Brain pericyte (primary cell): ENCODE measurements around the gene KRTAP9-6.
"Not testable (repeated sequence)": the region's sequence is repeated elsewhere in the genome, so short reads cannot be mapped to it uniquely, and the experiment has no call there.

ENCODE experiments used
- DNase-seq: peaks from one replicate; pipeline ENCODE4 v3.0.0-alpha.2; 2012; ENCODE audit warnings: low read depth, low spot score

The KRTAP9-6 gene, protein sequence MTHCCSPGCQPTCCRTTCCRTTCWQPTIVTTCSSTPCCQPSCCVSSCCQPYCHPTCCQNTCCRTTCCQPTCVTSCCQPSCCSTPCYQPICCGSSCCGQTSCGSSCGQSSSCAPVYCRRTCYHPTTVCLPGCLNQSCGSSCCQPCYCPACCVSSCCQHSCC

DNA sequence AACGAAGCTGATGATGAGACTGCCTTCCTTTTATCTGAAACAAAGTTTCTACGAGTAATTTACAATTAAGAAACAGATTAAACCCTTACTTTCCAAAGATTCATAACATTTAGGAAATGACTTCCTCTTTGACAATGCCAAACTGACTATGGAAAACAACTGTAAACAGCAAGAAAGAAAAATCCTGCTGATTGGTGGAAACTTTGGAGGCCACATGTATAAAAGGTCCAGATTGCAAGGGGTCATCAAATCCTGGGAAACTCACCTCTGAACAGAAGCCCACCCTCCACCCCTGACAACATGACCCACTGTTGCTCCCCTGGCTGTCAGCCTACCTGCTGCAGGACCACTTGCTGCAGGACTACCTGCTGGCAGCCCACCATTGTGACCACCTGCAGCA is at the start of gene KRTAP9-6:
Gene KRTAP9-6 (plus strand): TSS at position 301 of the 400 bp plus-strand sequence. CDS start 0 bp downstream, at position 301.
- no peak for DNase-seq

DNA sequence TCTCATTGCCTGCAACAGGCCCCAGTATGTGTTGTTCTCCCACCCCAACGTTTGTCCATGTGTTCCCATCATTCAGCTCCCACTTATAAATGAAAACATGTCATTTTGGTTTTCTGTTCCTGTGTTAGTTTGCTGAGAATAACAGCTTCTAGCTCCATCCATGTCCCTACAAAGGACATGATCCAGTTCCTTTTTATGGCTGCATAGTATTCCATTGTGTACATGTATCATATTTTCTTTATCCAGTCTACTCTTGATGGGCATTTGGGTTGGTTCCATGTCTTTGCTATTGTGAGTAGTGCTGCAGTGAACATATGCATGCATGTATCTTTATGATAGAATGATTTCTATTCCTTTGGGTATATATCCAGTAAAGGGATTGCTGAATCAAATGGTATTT is 49.5 kb upstream of the KRTAP9-6 start:
- DNase-seq: no peak

DNA sequence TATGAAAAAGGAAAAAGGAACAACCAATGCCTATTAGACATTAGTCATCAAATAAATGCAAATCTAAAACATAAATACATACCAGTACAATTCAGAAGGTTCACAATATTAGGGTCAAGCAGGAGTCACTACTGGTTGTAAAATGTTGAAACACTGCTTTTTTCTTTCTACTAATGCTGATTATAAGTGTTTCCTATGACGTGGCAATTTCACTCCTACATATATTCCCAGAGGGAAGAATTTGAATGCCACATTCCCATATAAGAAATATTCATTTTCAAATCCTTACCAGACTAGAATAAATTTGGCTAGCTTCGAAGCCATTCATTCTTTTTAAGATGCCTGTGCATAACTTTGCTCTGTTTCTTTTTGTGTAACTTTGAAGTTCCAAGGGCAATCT is 41.4 kb upstream of the KRTAP9-6 start:
- DNase-seq: no peak

DNA sequence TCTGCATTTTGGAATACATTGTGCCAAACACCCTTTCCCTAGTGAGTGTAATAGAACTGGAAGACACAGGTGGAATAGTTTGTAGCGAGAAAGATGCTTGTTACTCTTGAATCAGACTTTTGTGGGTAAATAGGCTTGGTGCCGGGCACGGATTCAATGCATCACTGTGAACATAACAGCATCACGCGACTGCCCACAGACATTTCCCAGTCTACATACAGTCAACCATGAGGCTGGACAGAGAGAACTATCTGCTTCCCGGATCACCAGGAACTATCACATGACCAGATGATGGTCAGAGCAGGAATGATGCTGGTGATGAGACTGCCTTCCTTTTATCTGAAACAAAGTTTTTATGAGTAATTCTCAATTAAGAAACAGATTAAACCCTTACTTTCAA is 39.1 kb upstream of the KRTAP9-6 start:
- DNase-seq: no peak

DNA sequence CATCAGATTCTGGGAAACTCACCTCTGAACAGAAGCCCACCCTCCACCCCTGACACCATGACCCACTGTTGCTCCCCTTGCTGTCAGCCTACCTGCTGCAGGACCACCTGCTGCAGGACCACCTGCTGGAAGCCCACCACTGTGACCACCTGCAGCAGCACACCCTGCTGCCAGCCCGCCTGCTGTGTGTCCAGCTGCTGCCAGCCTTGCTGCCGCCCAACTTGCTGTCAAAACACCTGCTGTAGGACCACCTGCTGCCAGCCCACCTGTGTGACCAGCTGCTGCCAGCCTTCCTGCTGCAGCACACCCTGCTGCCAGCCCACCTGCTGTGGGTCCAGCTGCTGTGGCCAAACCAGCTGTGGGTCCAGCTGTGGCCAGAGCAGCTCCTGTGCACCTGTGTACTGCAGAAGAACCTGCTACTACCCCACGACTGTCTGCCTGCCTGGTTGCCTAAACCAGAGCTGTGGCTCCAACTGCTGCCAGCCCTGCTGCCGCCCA is 38.5 kb upstream of the KRTAP9-6 start, which contains the start of gene KRTAP9-2:
Gene KRTAP9-2 (plus strand): TSS at position 51 of the 498 bp plus-strand sequence. CDS start 7 bp downstream, at position 58.
- not testable (repeated sequence) for DNase-seq

DNA sequence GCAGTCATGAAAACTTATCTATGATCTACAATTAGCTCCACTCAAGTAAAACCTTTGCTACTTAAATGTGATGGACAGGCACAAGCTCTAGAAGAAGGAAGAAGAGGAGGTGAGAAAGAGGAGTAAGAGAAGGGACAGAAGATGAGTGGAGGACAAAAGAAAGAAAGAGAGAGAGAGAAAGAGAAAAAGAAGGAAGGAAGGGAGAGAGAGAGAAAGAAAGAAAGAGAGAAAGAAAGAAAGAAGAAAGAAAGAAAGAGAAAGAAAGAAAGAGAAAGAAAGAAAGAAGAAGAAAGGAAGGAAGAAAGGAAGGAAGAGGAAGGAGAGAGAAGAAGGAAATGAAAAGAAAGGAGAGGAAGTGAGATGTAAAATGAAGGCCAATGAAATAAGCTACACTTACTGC is 35.1 kb upstream of the KRTAP9-6 start:
- DNase-seq: no peak

DNA sequence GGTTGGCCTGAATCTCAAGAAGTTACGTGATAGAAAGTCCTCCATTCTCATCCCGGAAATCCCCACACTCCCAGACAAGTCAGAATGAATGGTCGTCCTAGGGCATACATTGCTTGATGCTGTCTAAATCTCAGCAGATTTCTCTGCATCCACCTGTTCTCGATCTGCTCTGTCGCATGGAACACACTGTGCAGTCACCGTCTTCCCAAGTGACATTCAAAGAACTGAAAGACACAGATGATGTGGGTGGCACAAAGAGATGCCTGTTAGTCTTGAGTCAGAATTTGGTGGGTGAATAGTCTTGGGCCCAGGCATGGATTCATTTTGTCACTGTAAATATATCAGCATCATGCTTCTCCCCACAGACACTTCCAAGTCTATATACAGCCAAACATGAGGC is 33.4 kb upstream of the KRTAP9-6 start:
- DNase-seq: no peak

DNA sequence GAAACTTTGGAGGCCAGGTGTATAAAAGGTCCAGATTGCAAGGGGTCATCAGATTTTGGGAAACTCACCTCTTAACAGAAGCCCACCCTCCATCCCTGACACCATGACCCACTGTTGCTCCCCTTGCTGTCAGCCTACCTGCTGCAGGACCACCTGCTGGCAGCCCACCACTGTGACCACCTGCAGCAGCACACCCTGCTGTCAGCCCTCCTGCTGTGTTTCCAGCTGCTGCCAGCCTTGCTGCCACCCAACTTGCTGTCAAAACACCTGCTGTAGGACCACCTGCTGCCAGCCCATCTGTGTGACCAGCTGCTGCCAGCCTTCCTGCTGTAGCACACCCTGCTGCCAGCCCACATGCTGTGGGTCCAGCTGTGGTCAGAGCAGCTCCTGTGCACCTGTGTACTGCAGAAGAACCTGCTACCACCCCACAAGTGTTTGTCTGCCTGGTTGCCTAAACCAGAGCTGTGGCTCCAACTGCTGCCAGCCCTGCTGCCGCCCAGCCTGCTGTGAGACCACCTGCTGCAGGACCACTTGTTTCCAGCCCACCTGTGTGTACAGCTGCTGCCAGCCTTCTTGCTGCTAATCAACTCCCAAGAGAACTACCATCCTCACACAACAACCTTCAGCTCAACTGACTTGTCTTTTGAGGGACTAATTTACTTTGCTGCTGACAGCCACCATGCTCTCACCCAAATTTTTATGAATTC is 32.6 kb upstream of the KRTAP9-6 start, which contains the start of gene KRTAP9-3:
Gene KRTAP9-3 (plus strand): TSS at position 51 of the 707 bp plus-strand sequence. CDS start 53 bp downstream, at position 104.
- not testable (repeated sequence) for DNase-seq

DNA sequence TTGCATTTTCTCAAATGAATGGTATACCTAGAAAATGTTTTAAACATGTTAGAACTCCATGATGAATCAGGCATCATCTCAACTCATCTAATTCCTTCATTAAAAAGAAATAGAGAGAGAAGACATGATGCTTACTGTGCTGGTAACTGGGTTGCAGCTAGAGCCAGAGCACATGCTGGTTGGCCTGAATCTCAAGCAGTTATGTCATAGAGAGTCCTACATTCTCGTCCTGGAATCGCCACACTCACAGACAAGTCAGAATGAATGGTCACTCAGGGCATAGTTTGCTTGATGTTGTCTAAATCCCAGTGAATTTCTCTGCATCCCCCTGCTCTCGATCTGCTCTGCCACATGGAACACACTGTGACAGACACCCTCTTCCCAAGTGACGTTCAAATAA is 28.1 kb upstream of the KRTAP9-6 start:
- not testable (repeated sequence) for DNase-seq

DNA sequence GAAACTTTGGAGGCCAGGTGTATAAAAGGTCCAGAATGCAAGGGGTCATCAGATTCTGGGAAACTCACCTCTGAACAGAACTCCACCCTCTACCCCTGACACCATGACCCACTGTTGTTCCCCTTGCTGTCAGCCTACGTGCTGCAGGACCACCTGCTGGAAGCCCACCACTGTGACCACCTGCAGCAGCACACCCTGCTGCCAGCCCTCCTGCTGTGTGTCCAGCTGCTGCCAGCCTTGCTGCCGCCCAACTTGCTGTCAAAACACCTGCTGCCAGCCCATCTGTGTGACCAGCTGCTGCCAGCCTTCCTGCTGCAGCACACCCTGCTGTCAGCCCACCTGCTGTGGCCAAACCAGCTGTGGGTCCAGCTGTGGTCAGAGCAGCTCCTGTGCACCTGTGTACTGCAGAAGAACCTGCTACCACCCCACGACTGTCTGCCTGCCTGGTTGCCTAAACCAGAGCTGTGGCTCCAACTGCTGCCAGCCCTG is 27.2 kb upstream of the KRTAP9-6 start, which contains the start of gene KRTAP9-8:
Gene KRTAP9-8 (plus strand): TSS at position 51 of the 489 bp plus-strand sequence. CDS start 53 bp downstream, at position 104.
- DNase-seq: not testable (repeated sequence)

DNA sequence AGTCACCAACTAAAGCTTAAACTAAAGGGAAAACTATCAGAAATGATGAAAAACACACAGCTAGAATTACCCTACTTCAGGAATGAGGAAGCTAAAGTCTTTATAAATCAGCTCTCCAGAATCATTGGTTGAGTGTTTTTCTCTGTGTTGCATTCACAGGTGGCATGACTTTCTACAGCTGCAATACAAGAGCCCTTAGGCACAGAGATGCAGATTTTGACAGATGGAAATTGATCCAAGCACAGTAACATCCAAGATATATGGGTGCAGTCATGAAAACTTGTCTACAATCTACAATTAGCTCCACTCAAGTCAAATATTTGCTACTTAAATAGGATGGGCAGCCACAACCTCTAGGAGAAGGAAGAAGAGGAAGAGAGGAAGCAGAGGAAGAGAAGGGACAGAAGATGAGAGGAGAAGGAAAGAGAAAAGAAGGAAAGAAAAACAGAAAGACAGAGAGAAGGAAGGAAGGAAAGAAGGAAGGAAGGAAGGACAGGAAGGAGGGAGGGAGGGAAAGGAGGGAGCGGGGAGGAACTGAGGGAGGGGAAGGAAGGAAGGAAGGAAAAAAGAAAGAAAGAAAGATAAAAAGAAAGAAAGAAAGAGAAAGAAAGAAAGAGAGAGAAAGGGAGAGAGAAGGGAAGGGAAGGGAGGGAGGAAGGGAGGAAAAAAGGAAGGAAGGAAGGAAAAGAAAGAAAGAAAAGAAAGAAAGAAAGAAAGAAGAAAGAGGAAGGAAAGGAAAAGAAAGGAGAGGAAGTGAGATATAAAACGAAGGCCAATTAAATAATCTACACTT is 18.0 kb upstream of the KRTAP9-6 start:
- DNase-seq: not testable (repeated sequence)

DNA sequence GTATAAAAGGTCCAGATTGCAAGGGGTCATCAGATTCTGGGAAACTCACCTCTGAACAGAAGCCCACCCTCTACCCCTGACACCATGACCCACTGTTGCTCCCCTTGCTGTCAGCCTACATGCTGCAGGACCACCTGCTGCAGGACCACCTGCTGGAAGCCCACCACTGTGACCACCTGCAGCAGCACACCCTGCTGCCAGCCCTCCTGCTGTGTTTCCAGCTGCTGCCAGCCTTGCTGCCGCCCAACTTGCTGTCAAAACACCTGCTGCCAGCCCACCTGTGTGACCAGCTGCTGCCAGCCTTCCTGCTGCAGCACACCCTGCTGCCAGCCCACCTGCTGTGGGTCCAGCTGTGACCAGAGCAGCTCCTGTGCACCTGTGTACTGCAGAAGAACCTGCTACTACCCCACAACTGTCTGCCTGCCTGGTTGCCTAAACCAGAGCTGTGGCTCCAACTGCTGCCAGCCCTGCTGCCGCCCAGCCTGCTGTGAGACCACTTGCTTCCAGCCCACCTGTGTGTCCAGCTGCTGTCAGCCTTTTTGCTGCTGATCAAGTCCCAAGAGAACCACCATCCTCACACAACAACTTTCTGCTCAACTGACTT is 15.4 kb upstream of the KRTAP9-6 start, which contains the start of gene KRTAP9-4:
Gene KRTAP9-4 (plus strand): TSS at position 51 of the 604 bp plus-strand sequence. CDS start 34 bp downstream, at position 85.
- DNase-seq: not testable (repeated sequence)

DNA sequence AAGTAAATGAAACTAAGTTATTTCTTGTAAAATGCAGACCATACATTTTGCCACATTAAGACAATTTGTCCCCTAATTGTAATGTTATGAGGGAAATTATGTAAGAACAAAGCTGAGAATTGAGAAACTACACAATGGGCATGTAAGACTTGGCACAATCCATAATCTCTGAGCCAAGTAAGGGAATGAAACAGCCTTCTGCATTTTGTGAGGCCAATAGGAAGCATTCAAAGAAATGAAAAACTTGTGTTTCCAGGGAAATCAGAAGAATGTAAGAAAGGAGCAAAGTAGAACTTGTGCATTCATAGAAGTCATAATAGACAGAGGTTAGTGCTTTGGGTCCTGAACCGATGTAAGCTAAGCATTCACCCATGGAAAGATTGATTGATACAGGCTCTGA is 13.9 kb upstream of the KRTAP9-6 start:
- no peak for DNase-seq

DNA sequence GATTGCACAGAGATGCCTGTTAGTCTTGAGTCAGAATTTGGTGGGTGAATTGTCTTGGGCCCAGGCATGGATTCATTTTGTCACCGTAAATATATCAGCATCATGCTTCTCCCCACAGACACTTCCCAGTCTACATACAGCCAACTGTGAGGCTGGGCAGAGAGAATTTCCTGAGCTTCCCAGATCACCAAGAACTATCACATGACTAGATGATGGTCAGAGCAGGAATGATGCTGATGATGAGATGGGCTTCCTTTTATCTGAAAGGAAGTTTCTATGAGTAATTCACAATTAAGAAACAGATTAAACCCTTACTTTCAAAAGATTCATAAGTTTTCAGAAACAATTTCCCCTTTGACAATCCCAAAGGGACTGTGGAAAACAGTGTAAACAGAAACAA is 10.3 kb upstream of the KRTAP9-6 start:
- no peak for DNase-seq

DNA sequence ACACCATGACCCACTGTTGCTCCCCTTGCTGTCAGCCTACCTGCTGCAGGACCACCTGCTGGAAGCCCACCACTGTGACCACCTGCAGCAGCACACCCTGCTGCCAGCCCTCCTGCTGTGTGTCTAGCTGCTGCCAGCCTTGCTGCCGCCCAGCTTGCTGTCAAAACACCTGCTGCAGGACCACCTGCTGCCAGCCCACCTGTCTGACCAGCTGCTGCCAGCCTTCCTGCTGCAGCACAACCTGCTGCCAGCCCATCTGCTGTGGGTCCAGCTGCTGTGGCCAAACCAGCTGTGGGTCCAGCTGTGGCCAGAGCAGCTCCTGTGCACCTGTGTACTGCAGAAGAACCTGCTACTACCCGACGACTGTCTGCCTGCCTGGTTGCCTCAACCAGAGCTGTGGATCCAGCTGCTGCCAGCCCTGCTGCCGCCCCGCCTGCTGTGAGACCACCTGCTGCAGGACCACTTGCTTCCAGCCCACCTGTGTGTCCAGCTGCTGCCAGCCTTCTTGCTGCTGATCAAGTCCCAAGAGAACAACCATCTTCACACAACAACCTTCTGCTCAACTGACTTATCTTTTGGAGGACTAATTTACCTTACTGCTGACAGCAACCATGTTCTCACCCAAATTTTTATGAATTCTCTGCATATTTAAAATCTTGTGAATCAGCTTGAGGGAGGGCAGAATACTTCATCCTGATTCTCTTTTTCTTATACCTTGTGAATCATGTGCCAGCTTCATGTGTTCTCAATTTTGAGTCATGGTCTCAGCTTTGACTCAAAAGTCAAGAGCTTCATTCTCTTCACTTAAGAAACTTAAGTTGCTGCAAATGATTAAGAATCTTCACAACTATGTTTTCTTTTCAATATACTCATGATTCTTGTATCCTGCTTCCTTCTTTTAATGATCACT is 9.5 kb upstream of the KRTAP9-6 start, which contains the start of gene KRTAP9-9:
Gene KRTAP9-9 (plus strand): TSS at position 4 of the 910 bp plus-strand sequence.
- DNase-seq: not testable (repeated sequence)

DNA sequence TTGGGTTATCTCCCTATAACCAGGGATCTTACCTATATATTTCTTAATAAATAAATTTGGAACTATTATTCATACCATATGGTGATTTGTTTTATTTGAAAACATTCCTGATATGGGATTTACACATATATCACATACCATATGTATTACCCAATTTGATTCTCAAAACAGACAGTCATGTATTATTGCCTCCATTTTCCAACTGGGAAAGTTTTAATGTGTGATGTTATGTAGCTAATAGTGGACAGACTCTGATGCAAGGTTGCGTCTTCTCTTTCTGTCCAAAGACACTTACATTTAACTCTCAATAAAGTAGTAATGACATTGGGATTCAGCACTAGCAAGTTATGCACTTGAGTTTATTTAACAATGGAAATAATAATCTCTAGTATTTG is 8.9 kb upstream of the KRTAP9-6 start:
- no peak for DNase-seq

DNA sequence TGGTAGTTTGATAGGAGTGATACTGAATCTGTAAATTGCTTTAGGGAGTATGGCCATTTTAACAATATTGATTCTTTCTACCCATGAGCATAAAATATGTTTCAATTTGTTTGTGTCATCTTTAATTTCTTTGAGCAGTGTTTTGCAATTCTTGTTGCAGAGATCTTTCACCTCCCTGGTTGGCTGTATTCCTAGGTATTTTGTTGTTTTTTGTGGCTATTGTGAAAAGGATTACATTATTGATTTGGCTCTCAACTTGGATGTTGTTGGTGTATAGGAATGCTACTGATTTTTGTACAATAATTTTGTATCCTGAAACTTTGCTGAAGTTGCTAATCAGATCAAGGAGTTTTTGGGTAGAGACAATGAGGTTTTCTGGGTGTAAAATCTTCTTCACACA is 6.8 kb upstream of the KRTAP9-6 start:
- no peak for DNase-seq

DNA sequence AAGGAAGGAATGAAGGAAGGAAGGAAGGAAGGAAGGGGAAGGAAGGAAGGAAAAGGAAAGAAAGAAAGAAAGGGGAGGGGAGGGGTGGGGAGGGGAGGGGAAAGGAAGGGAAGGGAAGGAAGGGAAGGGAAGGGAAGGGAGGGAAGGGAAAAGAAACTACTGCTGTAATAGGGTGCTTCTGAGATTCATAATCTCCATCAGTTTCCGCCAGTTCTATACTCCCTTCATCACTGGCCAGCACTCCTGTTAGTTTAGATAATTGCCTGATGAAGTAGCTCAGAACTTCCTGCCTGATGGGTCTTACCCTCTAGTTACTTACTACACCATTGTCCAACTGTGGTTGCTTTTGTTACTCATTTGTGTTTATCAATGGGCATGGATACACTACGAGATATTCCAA is 2.0 kb upstream of the KRTAP9-6 start:
- DNase-seq: no peak

DNA sequence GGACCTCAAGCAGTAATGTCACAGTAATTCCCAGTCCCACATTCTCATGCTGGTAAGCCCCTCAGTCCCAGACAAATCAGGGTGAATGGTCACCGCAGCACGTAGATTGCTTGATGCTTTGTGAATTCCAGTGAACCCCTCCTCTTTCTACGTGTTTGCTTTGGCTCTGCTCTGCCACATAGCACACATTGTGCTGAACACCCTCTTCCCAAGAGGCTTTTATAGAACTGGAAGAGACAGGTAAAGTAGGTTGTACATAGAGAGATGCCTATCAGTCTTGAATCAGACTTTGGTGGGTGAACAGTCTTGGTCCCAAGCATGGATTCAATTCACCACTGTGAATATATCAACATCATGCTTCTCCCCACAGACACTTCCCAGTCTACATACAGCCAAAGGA is 579 bp upstream of the KRTAP9-6 start:
- no peak for DNase-seq

DNA sequence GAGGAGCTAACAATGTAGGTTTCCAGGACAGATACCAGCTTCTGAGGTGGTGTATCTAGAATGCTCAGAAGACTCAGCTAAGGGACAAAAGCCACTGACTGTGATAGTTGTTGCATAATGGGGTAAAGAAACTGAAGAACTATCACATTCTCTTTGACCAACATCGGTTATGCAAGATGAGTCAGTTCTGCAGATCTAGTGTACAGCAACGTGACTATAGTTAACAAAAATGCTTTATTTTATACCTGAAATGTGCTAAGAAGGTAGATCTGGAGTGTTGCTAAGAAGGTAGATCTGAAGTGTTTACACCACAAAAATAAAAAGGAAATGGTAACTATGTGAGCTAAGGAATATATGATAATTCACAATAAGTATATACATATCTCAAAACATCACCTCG is 2.5 kb downstream of the KRTAP9-6 start:
- DNase-seq: no peak
